GM12878 (cell line): ENCODE results near the gene GSS. TPM values are rescaled to one million over a fixed set of nuclear protein-coding genes. Genes with fewer than 3 reads are reported as not detected.

Source experiments
- CHD2 ChIP-seq: IDR thresholded peaks from 2 replicates; pipeline ENCODE4 v1.6.1; 2011; ENCODE audit warnings: low read depth, low read length, improper control_type of control experiment, borderline replicate concordance
- DPF2 ChIP-seq: fragments of 450-650 bp; IDR thresholded peaks from 2 replicates; pipeline ENCODE4 v1.6.1; 2017; ENCODE audit warnings: mild to moderate bottlenecking
- RAD21 ChIP-seq: IDR thresholded peaks from 2 replicates; pipeline ENCODE4 v1.6.1; 2011; ENCODE audit warnings: mild to moderate bottlenecking, low read depth, low read length, moderate library complexity; ENCODE audit not compliant: insufficient read depth
- RFX5 ChIP-seq: IDR thresholded peaks from 2 replicates; pipeline ENCODE4 v1.6.1; 2011; ENCODE audit warnings: low read depth, low read length, improper control_type of control experiment
- YBX1 ChIP-seq: fragments of 450-650 bp; IDR thresholded peaks from 2 replicates; pipeline ENCODE4 v1.6.1; 2016; ENCODE audit warnings: antibody characterized with exemption
- polyA plus RNA-seq, 11 experiments: library from polyadenylated mRNA; depleted of rRNA in 4 of 11; unstranded in 6 of 11; stranded (reverse) in 5 of 11; fragments of >200 nt; fragmentation: Nextera tagmentation in 4 of 11; fragmentation: Illumina TruSeq in 1 of 11; extraction: Ambion mirVana in 4 of 11; extraction: Trizol in 1 of 11; gene quantifications; 1 replicate in 1 of 11; 2 replicates in 10 of 11; pipeline versions ENCODE4 v1.2.1 to v1.2.3, GENCODE V29; 2011 to 2016; ENCODE audit warnings: inconsistent platforms in 2 of 11, missing spikeins in 2 of 11, low read depth in 1 of 11
- total RNA-seq, 4 experiments: library from RNA; depleted of rRNA in 3 of 4; stranded (reverse); fragments of >200 nt in 3 of 4; fragmentation: Illumina TruSeq in 1 of 4; extraction: Trizol in 1 of 4; gene quantifications; 2 replicates each; pipeline versions ENCODE4 v1.2.1 to v1.2.3, GENCODE V29; 2013 to 2021
- TF ChIP-seq, protein P1 (sequence below): fragments of 450-650 bp; IDR thresholded peaks from 2 replicates; pipeline ENCODE4 v1.6.1; 2014; ENCODE audit warnings: mild to moderate bottlenecking
- TF ChIP-seq, protein P2 (sequence below): fragments of 450-650 bp; formaldehyde crosslinking; IDR thresholded peaks from 2 replicates; pipeline ENCODE4 v1.5.0; 2022; ENCODE audit warnings: mild to moderate bottlenecking, missing genetic modification characterization
- TF ChIP-seq, protein P3 (sequence below): fragments of 450-650 bp; IDR thresholded peaks from 2 replicates; pipeline ENCODE4 v1.6.1; 2017; ENCODE audit warnings: mild to moderate bottlenecking

GSS gene
- total and polyA plus RNA-seq, 10 of the 15 experiments (the other 5 are each of a cell fraction or from before 2014, with no cell fraction given), result 12.7 to 120 (median 67.4) TPM

DNA sequence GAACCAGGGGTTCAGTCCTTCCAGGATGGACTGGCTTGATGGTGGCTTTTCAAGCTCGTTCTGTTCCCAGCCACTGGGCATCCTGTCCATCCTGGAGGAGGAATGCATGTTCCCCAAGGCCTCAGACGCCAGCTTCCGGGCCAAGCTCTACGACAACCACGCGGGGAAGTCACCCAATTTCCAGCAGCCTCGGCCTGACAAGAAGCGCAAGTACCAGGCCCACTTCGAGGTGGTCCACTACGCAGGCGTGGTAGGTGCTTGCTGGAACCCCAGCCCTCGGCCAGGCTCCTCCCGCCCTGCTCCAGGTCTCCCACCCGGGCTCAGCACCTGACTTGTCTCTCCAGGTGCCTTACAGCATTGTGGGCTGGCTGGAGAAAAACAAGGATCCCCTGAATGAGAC is 34.1 kb upstream of the GSS start (continued):
- TF ChIP-seq YBX1 (no peak), RFX5 (no peak), DPF2 (no peak), CHD2 (no peak), RAD21 (no peak)
- TF ChIP-seq, protein P1, sequence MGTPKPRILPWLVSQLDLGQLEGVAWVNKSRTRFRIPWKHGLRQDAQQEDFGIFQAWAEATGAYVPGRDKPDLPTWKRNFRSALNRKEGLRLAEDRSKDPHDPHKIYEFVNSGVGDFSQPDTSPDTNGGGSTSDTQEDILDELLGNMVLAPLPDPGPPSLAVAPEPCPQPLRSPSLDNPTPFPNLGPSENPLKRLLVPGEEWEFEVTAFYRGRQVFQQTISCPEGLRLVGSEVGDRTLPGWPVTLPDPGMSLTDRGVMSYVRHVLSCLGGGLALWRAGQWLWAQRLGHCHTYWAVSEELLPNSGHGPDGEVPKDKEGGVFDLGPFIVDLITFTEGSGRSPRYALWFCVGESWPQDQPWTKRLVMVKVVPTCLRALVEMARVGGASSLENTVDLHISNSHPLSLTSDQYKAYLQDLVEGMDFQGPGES, result no peak
- TF ChIP-seq, protein P2, sequence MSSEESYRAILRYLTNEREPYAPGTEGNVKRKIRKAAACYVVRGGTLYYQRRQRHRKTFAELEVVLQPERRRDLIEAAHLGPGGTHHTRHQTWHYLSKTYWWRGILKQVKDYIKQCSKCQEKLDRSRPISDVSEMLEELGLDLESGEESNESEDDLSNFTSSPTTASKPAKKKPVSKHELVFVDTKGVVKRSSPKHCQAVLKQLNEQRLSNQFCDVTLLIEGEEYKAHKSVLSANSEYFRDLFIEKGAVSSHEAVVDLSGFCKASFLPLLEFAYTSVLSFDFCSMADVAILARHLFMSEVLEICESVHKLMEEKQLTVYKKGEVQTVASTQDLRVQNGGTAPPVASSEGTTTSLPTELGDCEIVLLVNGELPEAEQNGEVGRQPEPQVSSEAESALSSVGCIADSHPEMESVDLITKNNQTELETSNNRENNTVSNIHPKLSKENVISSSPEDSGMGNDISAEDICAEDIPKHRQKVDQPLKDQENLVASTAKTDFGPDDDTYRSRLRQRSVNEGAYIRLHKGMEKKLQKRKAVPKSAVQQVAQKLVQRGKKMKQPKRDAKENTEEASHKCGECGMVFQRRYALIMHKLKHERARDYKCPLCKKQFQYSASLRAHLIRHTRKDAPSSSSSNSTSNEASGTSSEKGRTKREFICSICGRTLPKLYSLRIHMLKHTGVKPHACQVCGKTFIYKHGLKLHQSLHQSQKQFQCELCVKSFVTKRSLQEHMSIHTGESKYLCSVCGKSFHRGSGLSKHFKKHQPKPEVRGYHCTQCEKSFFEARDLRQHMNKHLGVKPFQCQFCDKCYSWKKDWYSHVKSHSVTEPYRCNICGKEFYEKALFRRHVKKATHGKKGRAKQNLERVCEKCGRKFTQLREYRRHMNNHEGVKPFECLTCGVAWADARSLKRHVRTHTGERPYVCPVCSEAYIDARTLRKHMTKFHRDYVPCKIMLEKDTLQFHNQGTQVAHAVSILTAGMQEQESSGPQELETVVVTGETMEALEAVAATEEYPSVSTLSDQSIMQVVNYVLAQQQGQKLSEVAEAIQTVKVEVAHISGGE, result no peak
- TF ChIP-seq, protein P3, sequence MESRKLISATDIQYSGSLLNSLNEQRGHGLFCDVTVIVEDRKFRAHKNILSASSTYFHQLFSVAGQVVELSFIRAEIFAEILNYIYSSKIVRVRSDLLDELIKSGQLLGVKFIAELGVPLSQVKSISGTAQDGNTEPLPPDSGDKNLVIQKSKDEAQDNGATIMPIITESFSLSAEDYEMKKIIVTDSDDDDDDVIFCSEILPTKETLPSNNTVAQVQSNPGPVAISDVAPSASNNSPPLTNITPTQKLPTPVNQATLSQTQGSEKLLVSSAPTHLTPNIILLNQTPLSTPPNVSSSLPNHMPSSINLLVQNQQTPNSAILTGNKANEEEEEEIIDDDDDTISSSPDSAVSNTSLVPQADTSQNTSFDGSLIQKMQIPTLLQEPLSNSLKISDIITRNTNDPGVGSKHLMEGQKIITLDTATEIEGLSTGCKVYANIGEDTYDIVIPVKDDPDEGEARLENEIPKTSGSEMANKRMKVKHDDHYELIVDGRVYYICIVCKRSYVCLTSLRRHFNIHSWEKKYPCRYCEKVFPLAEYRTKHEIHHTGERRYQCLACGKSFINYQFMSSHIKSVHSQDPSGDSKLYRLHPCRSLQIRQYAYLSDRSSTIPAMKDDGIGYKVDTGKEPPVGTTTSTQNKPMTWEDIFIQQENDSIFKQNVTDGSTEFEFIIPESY, result no peak
